Adrenal gland (tissue), 12 donors: ENCODE data around the gene PRPF19. TPM values are rescaled to one million over a fixed set of nuclear protein-coding genes. Genes with fewer than 3 reads are reported as not detected.

Experiments used
- DNase-seq, 7 donors: peaks; one replicate each; pipeline ENCODE4 v3.0.0-alpha.2; 2019 to 2020
- H3K27ac ChIP-seq, 5 donors: fragments of 200-600 bp; sonication (generic) in 4 of 5; 1 replicate in 3 of 5; 2 replicates in 2 of 5; pipeline versions ENCODE4 v1.5.1 to v1.8.0; 2016 to 2020; ENCODE audit warnings: mild to moderate bottlenecking in 1 of 5
- H3K27me3 ChIP-seq: fragments of 200-600 bp; 2 replicates; pipeline ENCODE4 v1.8.0; 2021
- H3K36me3 ChIP-seq, 2 donors: fragments of 200-600 bp; replicated peaks in 1 of 2; 1 replicate in 1 of 2; 2 replicates in 1 of 2; pipeline versions ENCODE4 v1.5.1 to v1.8.0; 2018 to 2022
- H3K4me1 ChIP-seq, 2 donors: fragments of 200-600 bp; replicated peaks in 1 of 2; 1 replicate in 1 of 2; 2 replicates in 1 of 2; pipeline versions ENCODE4 v1.5.1 to v1.8.0; 2018 to 2021
- H3K4me3 ChIP-seq, 4 donors: fragments of 200-600 bp; sonication (generic) in 3 of 4; one replicate each; pipeline ENCODE4 v1.5.1; 2016 to 2018
- H3K9me3 ChIP-seq, 3 donors: fragments of 200-600 bp; sonication (generic) in 1 of 3; replicated peaks in 1 of 3; 1 replicate in 2 of 3; 2 replicates in 1 of 3; pipeline versions ENCODE4 v1.5.1 to v1.8.0; 2016 to 2021
- CTCF ChIP-seq, 6 experiments: fragments of 450-650 bp in 4 of 6; fragments of 200-600 bp in 2 of 6; sonication (generic) in 1 of 6; IDR thresholded peaks; 1 replicate in 5 of 6; 2 replicates in 1 of 6; pipeline versions ENCODE4 v1.5.1 to v1.8.0; 2016 to 2021; ENCODE audit warnings: antibody characterized with exemption in 6 of 6, mild to moderate bottlenecking in 2 of 6, moderate library complexity in 1 of 6
- POLR2A ChIP-seq, 2 donors: fragments of 450-650 bp; IDR thresholded peaks; one replicate each; pipeline ENCODE4 v1.6.1; 2017; ENCODE audit warnings: antibody characterized with exemption in 2 of 2, mild to moderate bottlenecking in 2 of 2, moderate library complexity in 1 of 2
- WGBS, 4 donors: extraction: QIAGEN DNeasy Blood & Tissue Kit in 2 of 4; methylation state at CpG; one replicate each; pipeline versions ENCODE4 v1.1.5 to v1.1.7; 2013 to 2017; 5-methylcytosine and 5-hydroxymethylcytosine counted together
- intact Hi-C, 2 donors: fragments of 100-400 bp; cut with DNase I; formaldehyde crosslinking; loops; one replicate each; pipeline versions ENCODE4 v1.14.1 to v1.15.0; 2022 to 2023
- polyA plus RNA-seq, 3 donors: library from polyadenylated mRNA; stranded (reverse); fragments of 200-250 nt in 2 of 3; fragments of 350-450 nt in 1 of 3; fragmentation: Illumina TruSeq in 1 of 3; extraction: RNeasy Lipid Tissue Mini Kit (QIAGEN cat#74804) in 1 of 3; gene quantifications; one replicate each; pipeline ENCODE4 v1.2.3, GENCODE V29; 2013 to 2014
- total RNA-seq, 9 donors: library from RNA; depleted of rRNA in 4 of 9; stranded (reverse); fragments of >200 nt in 4 of 9; fragments of 120-200 nt in 1 of 9; fragmentation: NEBNext Ultra II Directional in 1 of 9; extraction: Animal tissue kit (Norgen Biotek cat#: 25700) in 1 of 9; gene quantifications; one replicate each; pipeline versions ENCODE4 v1.1.0 to v1.2.4, GENCODE V29; 2013 to 2023
- donor health status: healthy with polysubstance abuse.
- donor health status: Bipolar disorder and iron deficiency.
- donor health status: DM: yes; HTN: yes; CAD: no.
- donor health status: DM: no; HTN: no; CAD: no.
- donor health status: DM: no; HTN: no; CAD: no.
- donor health status: DM: yes; HTN: yes; CAD: no.

PRPF19 gene
- total and polyA plus RNA-seq, 12 donors, result 45.5 to 129 (median 100.0) TPM

DNA sequence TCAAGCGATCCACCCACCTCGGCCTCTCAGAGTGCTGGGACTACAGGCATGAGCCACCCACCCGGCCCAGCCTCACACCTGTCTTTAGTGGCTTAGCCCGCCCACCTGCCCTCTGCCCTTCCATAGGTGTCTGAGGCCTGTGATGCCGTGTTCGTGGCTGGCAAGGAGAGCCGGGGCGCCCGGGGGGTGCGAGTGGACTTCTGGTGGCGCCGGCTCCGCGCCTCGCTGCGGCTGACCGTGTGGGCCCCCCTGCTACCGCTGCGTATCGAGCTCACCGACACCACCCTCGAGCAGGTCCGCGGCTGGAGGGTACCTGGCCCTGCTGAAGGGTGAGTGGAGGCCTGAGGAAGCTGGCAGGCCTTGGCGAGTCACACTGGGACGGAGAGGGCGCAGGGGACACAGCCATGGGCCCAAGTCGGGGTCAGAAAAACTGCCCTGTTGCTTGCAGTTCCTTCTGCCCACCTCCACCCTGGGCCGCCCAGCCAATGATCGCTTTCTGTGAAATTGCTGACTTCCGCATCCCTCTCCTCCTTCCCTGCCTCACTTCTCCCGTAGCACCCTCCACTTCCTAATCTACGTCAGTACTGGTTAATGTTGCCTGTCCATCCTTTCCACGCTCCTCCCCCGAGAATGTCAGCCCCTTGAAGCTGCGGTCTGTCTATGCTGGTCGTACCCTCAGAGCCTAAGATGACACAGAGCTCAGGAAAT, 27.2 kb upstream of the PRPF19 start:
- 92 to 95% (median 94%) methylated on average over 24 to 37 of the region's 37 CpGs for WGBS, 4 donors
- intact Hi-C loops, result no loop called here
- Histone ChIP-seq H3K4me3 (no peak overlapping the region), H3K9me3 (no peaks in the 10 kb centered on the region), H3K27me3 (no peaks in the 10 kb centered on the region), H3K4me1 (no peaks in the 10 kb centered on the region), H3K36me3 (no peaks in the 10 kb centered on the region), H3K27ac (no peak overlapping the region)
- DNase-seq, result no peak
- TF ChIP-seq POLR2A (IDR thresholded peaks at IDR 0.05), result no peak
- no peak for TF ChIP-seq CTCF (IDR thresholded peaks at IDR 0.05)

- no peaks in the 10 kb centered on the region for H3K9me3 ChIP-seq
- WGBS, 4 donors, result 65 to 78% (median 74%) methylated on average over 5 of the region's 5 CpGs
- TF ChIP-seq POLR2A (IDR thresholded peaks at IDR 0.05), result no peak
- no peak for TF ChIP-seq CTCF (IDR thresholded peaks at IDR 0.05)
- H3K36me3 ChIP-seq, result no peaks in the 10 kb centered on the region
- no peaks in the 10 kb centered on the region for H3K27me3 ChIP-seq
- no peak overlapping the region for H3K4me3 ChIP-seq
- no peak for DNase-seq
- H3K27ac ChIP-seq, result no peak overlapping the region
- no peaks in the 10 kb centered on the region for H3K4me1 ChIP-seq
- intact Hi-C loops, result no loop called here
Measured at GRCh38 chr11:60932605-60933356, 26.4 kb upstream of the PRPF19 start.

DNA sequence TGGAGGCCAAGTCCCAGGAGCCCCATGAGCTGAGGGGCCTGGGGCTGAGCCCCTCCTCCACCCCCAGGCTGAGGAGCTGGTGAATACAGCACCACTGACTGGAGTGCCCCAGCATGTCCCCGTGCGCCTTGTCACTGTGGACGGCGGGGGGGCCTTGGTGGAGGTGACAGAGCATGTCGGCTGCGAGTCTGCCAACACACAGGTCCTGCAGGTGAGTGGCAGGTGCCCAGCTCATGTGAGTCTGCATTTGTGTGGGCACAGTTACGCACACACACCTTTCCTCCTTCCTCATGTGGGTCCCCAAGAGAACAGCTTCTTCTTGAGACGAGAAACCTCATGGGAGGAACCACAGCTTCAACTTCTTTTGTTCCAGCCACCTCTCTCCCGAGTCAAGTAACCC, 25.5 kb upstream of the PRPF19 start:
- DNase-seq, result no peak
- H3K27me3 ChIP-seq, result no peaks in the 10 kb centered on the region
- no peak overlapping the region for H3K4me3 ChIP-seq
- no peaks in the 10 kb centered on the region for H3K4me1 ChIP-seq
- WGBS, 4 donors, result 86 to 92% (median 87%) methylated on average over 4 to 9 of the region's 9 CpGs
- no peaks in the 10 kb centered on the region for H3K9me3 ChIP-seq
- TF ChIP-seq POLR2A (IDR thresholded peaks at IDR 0.05), result no peak
- TF ChIP-seq CTCF (IDR thresholded peaks at IDR 0.05), result no peak
- H3K27ac ChIP-seq, result no peak overlapping the region
- no peaks in the 10 kb centered on the region for H3K36me3 ChIP-seq
- intact Hi-C loops, result no loop called here

DNA sequence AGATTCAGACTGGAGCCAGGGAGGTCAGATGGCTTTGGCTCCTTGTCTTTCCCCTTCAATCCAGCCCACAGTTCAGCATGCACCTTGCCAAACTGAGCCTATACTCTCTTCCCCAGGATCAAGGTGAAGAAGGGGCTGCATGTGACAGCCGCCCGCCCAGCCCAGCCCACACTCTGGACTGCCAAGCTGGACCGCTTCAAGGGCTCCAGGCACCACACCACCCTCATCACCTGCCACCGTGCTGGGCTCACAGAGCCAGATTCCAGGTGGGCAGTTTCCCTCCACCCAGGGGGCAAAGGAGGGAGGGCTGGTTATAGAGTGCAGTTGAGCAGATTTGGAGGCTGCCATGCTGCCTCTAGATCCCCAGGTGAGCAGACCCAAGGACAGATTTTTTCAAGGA, 24.0 kb upstream of the PRPF19 start:
- no peak for DNase-seq

More for the DNA sequence above, 24.0 kb upstream of the PRPF19 start:
- Histone ChIP-seq H3K27me3 (no peaks in the 10 kb centered on the region), H3K36me3 (no peaks in the 10 kb centered on the region), H3K4me1 (peaks cover 0 to under 1% of the 10 kb centered on the region in 2 donors), H3K4me3 (no peak overlapping the region), H3K9me3 (no peaks in the 10 kb centered on the region), H3K27ac (no peak overlapping the region)
- WGBS, 4 donors, result 92 to 100% (median 95%) methylated on average over 2 to 4 of the region's 4 CpGs
- intact Hi-C loops, result no loop called here
- TF ChIP-seq CTCF (IDR thresholded peaks at IDR 0.05) (no peak), POLR2A (IDR thresholded peaks at IDR 0.05) (no peak)
